H1 (cell line): Measurements from ENCODE around the gene SRF. TPM values are rescaled to one million over a fixed set of nuclear protein-coding genes. Genes with fewer than 3 reads are reported as not detected.

ENCODE experiments used
- CTCF ChIP-seq, 3 experiments: IDR thresholded peaks; 1 replicate in 2 of 3; 2 replicates in 1 of 3; pipeline versions ENCODE4 v1.5.1 to v1.6.1; 2011; ENCODE audit warnings: low read length in 3 of 3, mild to moderate bottlenecking in 3 of 3, inconsistent platforms in 2 of 3, low read depth in 1 of 3, moderate library complexity in 1 of 3; ENCODE audit not compliant: insufficient read depth in 1 of 3; ENCODE audit errors: control extremely low read depth in 1 of 3
- GABPA ChIP-seq: IDR thresholded peaks from 2 replicates; pipeline ENCODE4 v1.6.1; 2011; ENCODE audit warnings: mild to moderate bottlenecking, low read length, moderate library complexity, borderline replicate concordance; ENCODE audit not compliant: insufficient read depth
- MAX ChIP-seq: IDR thresholded peaks from 2 replicates; pipeline ENCODE4 v1.6.1; 2012; ENCODE audit warnings: inconsistent platforms
- NRF1 ChIP-seq: IDR thresholded peaks from 2 replicates; pipeline ENCODE4 v1.6.1; 2011; ENCODE audit warnings: mild to moderate bottlenecking, low read depth, low read length, improper control_type of control experiment
- POLR2A ChIP-seq, 2 experiments: IDR thresholded peaks; 1 replicate in 1 of 2; 2 replicates in 1 of 2; pipeline ENCODE4 v1.6.1; 2011; ENCODE audit warnings: low read depth in 2 of 2, low read length in 2 of 2, mild to moderate bottlenecking in 2 of 2; ENCODE audit errors: control extremely low read depth in 1 of 2
- RAD21 ChIP-seq, 2 experiments: IDR thresholded peaks in 1 of 2; conservative IDR thresholded peaks in 1 of 2; 2 replicates each; pipeline ENCODE4 v1.6.1; 2011; ENCODE audit warnings: low read depth in 2 of 2, low read length in 2 of 2, improper control_type of control experiment in 1 of 2, inconsistent platforms in 1 of 2, mild to moderate bottlenecking in 1 of 2, moderate library complexity in 1 of 2
- SIX5 ChIP-seq: IDR thresholded peaks from 2 replicates; pipeline ENCODE4 v1.6.1; 2011; ENCODE audit warnings: mild to moderate bottlenecking, low read depth, low read length
- TAF7 ChIP-seq: optimal IDR thresholded peaks from 2 replicates; pipeline ENCODE3; 2011; ENCODE audit warnings: low read depth, mild to moderate bottlenecking, inconsistent platforms, low read length, moderate library complexity, borderline replicate concordance
- TCF12 ChIP-seq: IDR thresholded peaks from 2 replicates; pipeline ENCODE4 v1.6.1; 2011; ENCODE audit warnings: low read depth, mild to moderate bottlenecking, low read length
- polyA plus RNA-seq, 7 experiments: library from polyadenylated mRNA; depleted of rRNA in 3 of 7; stranded (reverse) in 5 of 7; unstranded in 2 of 7; fragments of >200 nt in 5 of 7; fragments of 200-250 nt in 2 of 7; gene quantifications; 1 replicate in 5 of 7; 2 replicates in 1 of 7; 4 replicates in 1 of 7; pipeline versions ENCODE4 v1.2.1 to v1.2.3, GENCODE V29; 2011 to 2013; ENCODE audit warnings: missing spikeins in 2 of 7, mixed read lengths in 2 of 7
- total RNA-seq: library from RNA; stranded (reverse); fragmentation: NEBNext Ultra II Directional; extraction: Animal tissue kit (Norgen Biotek cat#: 25700); gene quantifications from 2 replicates; pipeline ENCODE4 v1.2.1, GENCODE V29; 2021

The SRF gene
- total and polyA plus RNA-seq, 2 of the 8 experiments (the other 6 are each of a cell fraction or from before 2014, with no cell fraction given) = 49.0 to 69.5 TPM

GRCh38 chr6:43189776-43190304 lies 18.8 kb downstream of the SRF start (continued):
- TF ChIP-seq CTCF (IDR thresholded peaks at IDR 0.05; ENCODE audit: control extremely low read depth in 1 of 3, insufficient read depth in 1 of 3, low read depth in 1 of 3, low read length in 3 of 3) (no peak), MAX (no peak), GABPA (no peak), NRF1 (no peak), POLR2A (IDR thresholded peaks at IDR 0.05; ENCODE audit: control extremely low read depth in 1 of 2, low read depth in 2 of 2, low read length in 2 of 2) (no peak), RAD21 (IDR thresholded peaks at IDR 0.05 in 1 of 2, conservative IDR thresholded peaks at IDR 0.05 in 1 of 2; ENCODE audit: low read depth in 2 of 2, low read length in 2 of 2) (no peak), TCF12 (no peak), SIX5 (no peak), TAF7 (no peak)
